K562 (cell line): Measurements from ENCODE around the gene CRB2. TPM values are rescaled to one million over a fixed set of nuclear protein-coding genes. Genes with fewer than 3 reads are reported as not detected.

Experiments
- ATF1 ChIP-seq, 2 experiments: fragments of 450-650 bp in 1 of 2; IDR thresholded peaks; 2 replicates each; pipeline ENCODE4 v1.6.1; 2016; ENCODE audit warnings: missing compliant biosample characterization in 1 of 2, missing genetic modification characterization in 1 of 2
- ELF4 ChIP-seq: fragments of 450-650 bp; formaldehyde crosslinking; IDR thresholded peaks from 2 replicates; pipeline ENCODE4 v1.4.0; 2022; ENCODE audit warnings: missing genetic modification characterization
- NR1H2 ChIP-seq: sonication (generic); formaldehyde crosslinking; IDR thresholded peaks from 2 replicates; pipeline ENCODE4 v1.4.0; 2020; ENCODE audit warnings: mild to moderate bottlenecking, missing genetic modification reagents
- RBM34 ChIP-seq: fragments of 200-400 bp; formaldehyde crosslinking; IDR thresholded peaks from 2 replicates; pipeline ENCODE4 v1.6.1; 2018; ENCODE audit warnings: low read length, borderline replicate concordance; ENCODE audit not compliant: insufficient read depth
- polyA plus RNA-seq, 8 experiments: library from polyadenylated mRNA; depleted of rRNA in 4 of 8; stranded (reverse) in 5 of 8; unstranded in 3 of 8; fragments of >200 nt; fragmentation: Nextera tagmentation in 2 of 8; fragmentation: Illumina TruSeq in 1 of 8; extraction: Ambion mirVana in 2 of 8; extraction: Trizol in 1 of 8; gene quantifications; 2 replicates each; pipeline versions ENCODE4 v1.2.1 to v1.2.3, GENCODE V29; 2011 to 2014; ENCODE audit warnings: inconsistent platforms in 1 of 8, missing spikeins in 1 of 8
- total RNA-seq, 7 experiments: library from RNA; depleted of rRNA in 6 of 7; stranded (reverse); fragments of >200 nt in 6 of 7; fragmentation: Illumina TruSeq in 2 of 7; extraction: Trizol in 2 of 7; gene quantifications; 2 replicates each; pipeline versions ENCODE4 v1.2.1 to v1.2.3, GENCODE V29; 2011 to 2021; ENCODE audit warnings: low replicate concordance in 1 of 7
- TF ChIP-seq, protein P1 (sequence below): fragments of 200-600 bp; sonication (generic); IDR thresholded peaks from one replicate; pipeline ENCODE4 v1.6.1; 2012; ENCODE audit warnings: mild to moderate bottlenecking, low read depth, low read length, inconsistent platforms

Gene CRB2
- total and polyA plus RNA-seq, 9 of the 15 experiments (the other 6 are each of a cell fraction or from before 2014, with no cell fraction given) = 0.13 to 1.2 (median 0.25) TPM; not detected in 2

DNA sequence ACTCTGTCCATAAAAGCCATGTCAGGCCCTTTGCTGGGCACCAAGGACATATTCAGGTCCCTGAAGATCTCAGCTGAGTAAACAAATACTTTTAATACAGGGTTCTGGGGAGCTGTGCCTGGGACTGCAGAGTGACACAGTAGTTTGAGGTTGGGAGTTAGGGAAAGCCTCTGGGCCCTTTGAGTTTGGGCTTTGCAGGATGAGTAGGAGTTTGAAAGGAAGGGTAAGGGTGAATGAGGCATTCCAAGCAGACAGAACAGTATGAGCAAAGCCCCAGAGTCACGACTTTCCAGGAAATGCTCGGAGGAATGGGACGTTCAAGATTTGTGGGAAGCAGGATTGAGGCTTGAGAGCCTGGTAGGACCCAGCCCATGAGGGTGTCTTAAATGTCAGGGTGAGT is 13.3 kb downstream of the CRB2 start (continued):
- TF ChIP-seq, protein P1, sequence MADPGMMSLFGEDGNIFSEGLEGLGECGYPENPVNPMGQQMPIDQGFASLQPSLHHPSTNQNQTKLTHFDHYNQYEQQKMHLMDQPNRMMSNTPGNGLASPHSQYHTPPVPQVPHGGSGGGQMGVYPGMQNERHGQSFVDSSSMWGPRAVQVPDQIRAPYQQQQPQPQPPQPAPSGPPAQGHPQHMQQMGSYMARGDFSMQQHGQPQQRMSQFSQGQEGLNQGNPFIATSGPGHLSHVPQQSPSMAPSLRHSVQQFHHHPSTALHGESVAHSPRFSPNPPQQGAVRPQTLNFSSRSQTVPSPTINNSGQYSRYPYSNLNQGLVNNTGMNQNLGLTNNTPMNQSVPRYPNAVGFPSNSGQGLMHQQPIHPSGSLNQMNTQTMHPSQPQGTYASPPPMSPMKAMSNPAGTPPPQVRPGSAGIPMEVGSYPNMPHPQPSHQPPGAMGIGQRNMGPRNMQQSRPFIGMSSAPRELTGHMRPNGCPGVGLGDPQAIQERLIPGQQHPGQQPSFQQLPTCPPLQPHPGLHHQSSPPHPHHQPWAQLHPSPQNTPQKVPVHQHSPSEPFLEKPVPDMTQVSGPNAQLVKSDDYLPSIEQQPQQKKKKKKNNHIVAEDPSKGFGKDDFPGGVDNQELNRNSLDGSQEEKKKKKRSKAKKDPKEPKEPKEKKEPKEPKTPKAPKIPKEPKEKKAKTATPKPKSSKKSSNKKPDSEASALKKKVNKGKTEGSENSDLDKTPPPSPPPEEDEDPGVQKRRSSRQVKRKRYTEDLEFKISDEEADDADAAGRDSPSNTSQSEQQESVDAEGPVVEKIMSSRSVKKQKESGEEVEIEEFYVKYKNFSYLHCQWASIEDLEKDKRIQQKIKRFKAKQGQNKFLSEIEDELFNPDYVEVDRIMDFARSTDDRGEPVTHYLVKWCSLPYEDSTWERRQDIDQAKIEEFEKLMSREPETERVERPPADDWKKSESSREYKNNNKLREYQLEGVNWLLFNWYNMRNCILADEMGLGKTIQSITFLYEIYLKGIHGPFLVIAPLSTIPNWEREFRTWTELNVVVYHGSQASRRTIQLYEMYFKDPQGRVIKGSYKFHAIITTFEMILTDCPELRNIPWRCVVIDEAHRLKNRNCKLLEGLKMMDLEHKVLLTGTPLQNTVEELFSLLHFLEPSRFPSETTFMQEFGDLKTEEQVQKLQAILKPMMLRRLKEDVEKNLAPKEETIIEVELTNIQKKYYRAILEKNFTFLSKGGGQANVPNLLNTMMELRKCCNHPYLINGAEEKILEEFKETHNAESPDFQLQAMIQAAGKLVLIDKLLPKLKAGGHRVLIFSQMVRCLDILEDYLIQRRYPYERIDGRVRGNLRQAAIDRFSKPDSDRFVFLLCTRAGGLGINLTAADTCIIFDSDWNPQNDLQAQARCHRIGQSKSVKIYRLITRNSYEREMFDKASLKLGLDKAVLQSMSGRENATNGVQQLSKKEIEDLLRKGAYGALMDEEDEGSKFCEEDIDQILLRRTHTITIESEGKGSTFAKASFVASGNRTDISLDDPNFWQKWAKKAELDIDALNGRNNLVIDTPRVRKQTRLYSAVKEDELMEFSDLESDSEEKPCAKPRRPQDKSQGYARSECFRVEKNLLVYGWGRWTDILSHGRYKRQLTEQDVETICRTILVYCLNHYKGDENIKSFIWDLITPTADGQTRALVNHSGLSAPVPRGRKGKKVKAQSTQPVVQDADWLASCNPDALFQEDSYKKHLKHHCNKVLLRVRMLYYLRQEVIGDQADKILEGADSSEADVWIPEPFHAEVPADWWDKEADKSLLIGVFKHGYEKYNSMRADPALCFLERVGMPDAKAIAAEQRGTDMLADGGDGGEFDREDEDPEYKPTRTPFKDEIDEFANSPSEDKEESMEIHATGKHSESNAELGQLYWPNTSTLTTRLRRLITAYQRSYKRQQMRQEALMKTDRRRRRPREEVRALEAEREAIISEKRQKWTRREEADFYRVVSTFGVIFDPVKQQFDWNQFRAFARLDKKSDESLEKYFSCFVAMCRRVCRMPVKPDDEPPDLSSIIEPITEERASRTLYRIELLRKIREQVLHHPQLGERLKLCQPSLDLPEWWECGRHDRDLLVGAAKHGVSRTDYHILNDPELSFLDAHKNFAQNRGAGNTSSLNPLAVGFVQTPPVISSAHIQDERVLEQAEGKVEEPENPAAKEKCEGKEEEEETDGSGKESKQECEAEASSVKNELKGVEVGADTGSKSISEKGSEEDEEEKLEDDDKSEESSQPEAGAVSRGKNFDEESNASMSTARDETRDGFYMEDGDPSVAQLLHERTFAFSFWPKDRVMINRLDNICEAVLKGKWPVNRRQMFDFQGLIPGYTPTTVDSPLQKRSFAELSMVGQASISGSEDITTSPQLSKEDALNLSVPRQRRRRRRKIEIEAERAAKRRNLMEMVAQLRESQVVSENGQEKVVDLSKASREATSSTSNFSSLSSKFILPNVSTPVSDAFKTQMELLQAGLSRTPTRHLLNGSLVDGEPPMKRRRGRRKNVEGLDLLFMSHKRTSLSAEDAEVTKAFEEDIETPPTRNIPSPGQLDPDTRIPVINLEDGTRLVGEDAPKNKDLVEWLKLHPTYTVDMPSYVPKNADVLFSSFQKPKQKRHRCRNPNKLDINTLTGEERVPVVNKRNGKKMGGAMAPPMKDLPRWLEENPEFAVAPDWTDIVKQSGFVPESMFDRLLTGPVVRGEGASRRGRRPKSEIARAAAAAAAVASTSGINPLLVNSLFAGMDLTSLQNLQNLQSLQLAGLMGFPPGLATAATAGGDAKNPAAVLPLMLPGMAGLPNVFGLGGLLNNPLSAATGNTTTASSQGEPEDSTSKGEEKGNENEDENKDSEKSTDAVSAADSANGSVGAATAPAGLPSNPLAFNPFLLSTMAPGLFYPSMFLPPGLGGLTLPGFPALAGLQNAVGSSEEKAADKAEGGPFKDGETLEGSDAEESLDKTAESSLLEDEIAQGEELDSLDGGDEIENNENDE = no peak
- TF ChIP-seq ATF1 (CRISPR knock-in tag; IDR thresholded peaks at IDR 0.05) (no peak), ATF1 (tag; IDR thresholded peaks at IDR 0.05) (no peak), RBM34 (no peak), NR1H2 (CRISPR knock-in tag) (no peak), ELF4 (CRISPR knock-in tag) (no peak)
